NCI-H345 treated with DMSO at 0.1 percent for 48 hours (cell line): ENCODE results near the gene WDR7.
A peak's percentile ranks its signal among the peaks of the same experiment; 100 is the strongest.

Experiments
- DNase-seq: peaks from one replicate; lab custom pipeline; 2025; ENCODE audit not compliant: unreplicated experiment; lab: John Stamatoyannopoulos, UW

The WDR7 gene

GRCh38 chr18:56650944-56651770 lies at the start of gene WDR7:
TSS of gene WDR7 (plus strand) at chr18:56651359. CDS start at chr18:56672516, 21,157 bp downstream.
- peak; percentile 96 for DNase-seq

GRCh38 chr18:56606618-56607017 lies 44.5 kb upstream of the WDR7 start:
- DNase-seq: no peak

- no peak for DNase-seq
Observed at GRCh38 chr18:56615738-56616520, 35.2 kb upstream of the WDR7 start.

- DNase-seq: no peak
Observed at GRCh38 chr18:56627991-56628390, 23.2 kb upstream of the WDR7 start.

- no peak for DNase-seq
Observed at GRCh38 chr18:56632070-56633022, 18.8 kb upstream of the WDR7 start.

- DNase-seq: no peak
Observed at GRCh38 chr18:56635007-56635406, 16.2 kb upstream of the WDR7 start.

GRCh38 chr18:56637176-56637575 lies 14.0 kb upstream of the WDR7 start:
- DNase-seq: no peak

- no peak for DNase-seq
Observed at GRCh38 chr18:56637711-56638231, 13.4 kb upstream of the WDR7 start.

GRCh38 chr18:56638232-56639103 lies 12.7 kb upstream of the WDR7 start, which contains the start of gene TXNL1:
TSS of gene TXNL1 (minus strand) at chr18:56638592. CDS start at chr18:56638440, 152 bp downstream.
- DNase-seq: peak; percentile 96

- DNase-seq: no peak
Observed at GRCh38 chr18:56639104-56639381, 12.1 kb upstream of the WDR7 start.

- DNase-seq: no peak
Observed at GRCh38 chr18:56639571-56639970, 11.6 kb upstream of the WDR7 start.

- DNase-seq: no peak
Observed at GRCh38 chr18:56641714-56642337, 9.3 kb upstream of the WDR7 start.

- DNase-seq: no peak
Observed at GRCh38 chr18:56643381-56643780, 7.8 kb upstream of the WDR7 start.

- DNase-seq: no peak
Observed at GRCh38 chr18:56645415-56646016, 5.6 kb upstream of the WDR7 start.

- DNase-seq: no peak
Observed at GRCh38 chr18:56647071-56647470, 4.1 kb upstream of the WDR7 start.

GRCh38 chr18:56647951-56648893 lies 2.9 kb upstream of the WDR7 start:
- no peak for DNase-seq

GRCh38 chr18:56649996-56650395 lies 1.2 kb upstream of the WDR7 start:
- no peak for DNase-seq

GRCh38 chr18:56651771-56652092 lies 573 bp downstream of the WDR7 start:
- no peak for DNase-seq
